CD4-positive, alpha-beta T cell treated with Interleukin-17A for 4 hours (primary cell): ENCODE data around the gene GAPVD1.

Source experiments
- DNase-seq: peaks from one replicate; pipeline ENCODE4 v3.0.0-alpha.2; 2020; ENCODE audit warnings: mixed read lengths

The GAPVD1 gene

DNA sequence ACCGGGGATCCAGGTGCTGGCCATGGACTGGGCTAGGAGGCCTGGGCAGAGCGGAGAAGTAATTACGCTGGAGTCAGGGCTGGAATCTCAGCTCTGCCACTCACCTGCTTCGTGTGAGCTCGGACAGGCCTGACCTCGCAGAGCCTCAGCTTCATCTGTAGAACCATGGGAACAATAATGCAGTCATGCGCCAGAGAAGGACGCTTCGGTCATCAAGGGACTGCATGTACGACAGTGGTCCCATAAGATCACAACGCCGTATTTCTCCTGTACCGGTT is 145.1 kb downstream of the GAPVD1 start:
- no peak for DNase-seq

DNA sequence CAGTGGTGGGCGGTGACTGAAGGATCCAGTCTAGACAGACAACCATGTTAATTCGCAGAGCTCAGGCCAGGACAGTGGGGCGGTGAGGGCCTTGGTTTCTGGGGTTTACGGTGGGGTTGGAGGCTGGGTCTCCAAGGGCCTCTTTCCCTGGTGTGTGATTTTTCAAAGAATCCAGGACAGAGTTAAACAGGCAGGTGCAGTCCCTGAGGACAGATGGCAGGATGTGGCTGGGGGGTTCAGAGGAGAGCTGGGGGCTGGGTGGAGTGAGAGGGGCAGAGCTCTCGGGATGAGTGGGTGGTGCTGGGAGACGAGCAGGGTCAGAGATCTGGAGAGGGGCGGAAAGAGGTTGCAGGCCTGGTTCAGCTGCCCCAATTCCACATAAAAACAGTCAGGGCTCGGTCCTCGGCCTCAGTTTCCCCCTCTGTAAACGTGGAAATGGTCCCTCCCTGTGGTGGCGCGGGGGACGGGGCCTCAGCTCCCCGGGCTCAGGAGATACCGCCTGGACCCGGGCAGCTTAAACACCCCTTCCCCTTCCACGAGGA is 145.9 kb downstream of the GAPVD1 start:
- no peak for DNase-seq

DNA sequence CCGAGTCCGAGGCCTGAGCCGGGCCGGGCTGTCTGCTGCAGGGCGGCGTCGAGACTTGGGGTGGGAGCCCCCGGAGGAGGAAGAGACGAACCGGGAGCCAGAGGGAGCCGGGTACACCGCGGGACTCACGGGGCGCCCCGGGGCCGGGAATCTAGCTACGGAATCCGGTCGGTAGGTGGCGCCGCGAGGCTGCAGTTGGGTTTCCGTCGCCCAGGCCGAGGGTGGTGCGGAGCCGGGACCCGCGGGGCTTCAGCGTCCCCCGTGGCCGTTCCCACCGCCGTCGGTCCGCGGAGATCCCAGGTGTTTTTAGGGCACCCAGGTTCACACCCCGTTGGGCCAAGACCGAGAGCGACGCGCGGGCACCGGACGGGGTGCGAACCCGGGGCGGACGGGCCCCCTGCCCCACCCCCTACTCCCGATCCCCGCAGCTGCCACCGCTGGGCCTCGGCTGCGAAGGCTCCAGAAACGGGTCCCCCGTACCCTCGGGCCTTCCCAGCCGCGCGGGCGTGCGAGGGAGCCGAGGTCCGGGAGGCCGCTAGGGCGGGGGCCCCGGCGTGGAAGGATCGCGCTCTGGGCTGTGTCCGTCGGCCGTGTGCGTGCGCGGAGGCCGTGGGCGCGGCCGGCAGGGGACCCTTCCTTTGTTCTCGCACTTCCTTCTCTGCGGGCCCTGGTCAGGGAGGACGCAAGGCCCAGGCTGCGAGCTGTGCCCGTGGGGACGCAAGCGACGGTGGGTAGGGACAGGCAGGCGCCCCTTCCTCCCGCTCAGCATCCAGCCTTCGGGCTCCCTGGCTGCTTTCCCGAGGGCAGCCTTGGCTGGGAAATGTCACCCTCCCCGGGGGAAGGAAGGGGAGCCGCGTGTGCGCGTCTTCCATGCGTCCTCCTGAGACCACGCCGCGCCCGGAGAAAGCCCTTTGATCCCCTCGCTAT is 146.6 kb downstream of the GAPVD1 start:
- peak; percentile 84 for DNase-seq

GRCh38 chr9:125409217-125409636 is 147.6 kb downstream of the GAPVD1 start:
- no peak for DNase-seq

DNA sequence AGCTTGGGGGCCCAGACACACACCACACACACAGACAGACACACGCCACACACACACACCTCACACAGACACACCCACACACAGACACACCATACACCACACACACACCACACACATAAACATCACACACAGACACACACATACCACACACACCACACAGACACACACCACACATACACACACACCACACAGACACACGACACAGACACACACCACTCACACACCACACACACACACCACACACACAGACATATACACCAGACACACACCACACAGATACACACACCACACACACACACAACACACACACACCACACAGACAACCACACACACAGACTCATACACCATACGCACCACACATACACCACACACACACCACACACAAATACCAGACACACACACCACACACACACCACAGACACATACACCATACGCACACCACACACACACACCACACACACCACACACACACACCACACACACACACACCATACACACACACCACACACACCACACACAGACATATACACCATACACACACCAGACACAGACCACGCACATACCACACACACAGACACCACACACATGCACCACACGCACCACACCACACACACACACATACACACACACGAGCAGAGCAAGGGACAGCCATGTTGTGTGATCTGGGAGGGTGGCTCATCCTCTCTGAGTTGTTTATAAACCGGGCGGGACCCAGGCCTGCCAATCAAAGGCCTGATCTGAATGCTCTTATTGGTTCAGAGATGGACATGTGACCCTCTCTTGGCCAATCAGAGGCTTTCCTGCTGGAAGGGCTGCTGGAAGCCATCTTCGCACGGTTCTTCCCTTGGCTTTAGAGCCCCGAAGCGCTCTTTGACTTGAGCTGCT is 148.3 kb downstream of the GAPVD1 start:
- DNase-seq = no peak

GRCh38 chr9:125410522-125410894 is 148.9 kb downstream of the GAPVD1 start:
- no peak for DNase-seq

DNA sequence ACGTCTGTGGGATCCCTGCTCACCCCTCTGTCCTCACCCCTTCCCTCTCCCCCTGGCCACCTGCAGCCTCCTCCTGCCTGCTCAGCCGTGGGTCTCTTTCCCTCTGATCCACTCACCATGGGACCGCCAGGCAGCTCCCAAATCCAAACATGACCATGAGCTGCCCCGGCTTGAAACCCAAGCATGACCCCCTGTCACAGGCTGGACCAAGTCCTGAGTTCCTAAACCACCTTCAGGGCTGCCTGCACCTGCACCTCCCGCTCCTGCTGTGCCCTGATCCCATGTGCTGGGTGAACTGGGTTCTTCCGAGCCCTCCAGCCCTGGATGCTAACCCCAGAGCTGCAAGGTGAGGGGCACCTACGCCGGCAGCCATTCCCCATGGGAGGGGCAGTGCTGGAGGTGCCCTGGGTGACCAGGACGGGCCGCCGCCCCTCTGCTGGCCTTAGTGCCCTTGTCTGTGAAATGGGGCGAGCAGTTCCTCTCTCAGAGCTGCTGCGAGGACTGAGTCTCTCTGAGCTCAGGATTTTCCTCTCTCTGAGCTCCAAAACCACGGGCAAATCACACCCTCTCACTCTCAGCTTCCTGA is 149.6 kb downstream of the GAPVD1 start:
- DNase-seq = no peak

DNA sequence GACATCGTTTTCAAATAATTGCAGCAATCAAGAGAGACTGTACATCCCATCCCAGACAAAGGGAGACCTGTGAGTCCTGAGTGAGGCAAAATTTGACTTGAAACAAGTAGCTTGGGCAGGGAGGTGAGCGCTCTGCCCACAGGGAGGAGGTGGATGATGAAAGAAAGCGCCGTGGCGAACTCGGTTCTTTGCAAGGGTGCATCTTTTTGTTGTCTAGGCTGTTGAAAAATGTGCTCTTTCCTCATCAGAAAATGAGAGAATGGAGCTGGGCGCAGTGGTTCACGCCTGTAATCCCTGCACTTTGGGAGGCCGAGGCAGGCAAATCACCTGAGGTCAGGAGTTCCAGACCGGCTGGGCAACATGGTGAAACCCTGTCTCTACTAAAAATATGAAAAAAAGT is 150.5 kb downstream of the GAPVD1 start:
- no peak for DNase-seq

DNA sequence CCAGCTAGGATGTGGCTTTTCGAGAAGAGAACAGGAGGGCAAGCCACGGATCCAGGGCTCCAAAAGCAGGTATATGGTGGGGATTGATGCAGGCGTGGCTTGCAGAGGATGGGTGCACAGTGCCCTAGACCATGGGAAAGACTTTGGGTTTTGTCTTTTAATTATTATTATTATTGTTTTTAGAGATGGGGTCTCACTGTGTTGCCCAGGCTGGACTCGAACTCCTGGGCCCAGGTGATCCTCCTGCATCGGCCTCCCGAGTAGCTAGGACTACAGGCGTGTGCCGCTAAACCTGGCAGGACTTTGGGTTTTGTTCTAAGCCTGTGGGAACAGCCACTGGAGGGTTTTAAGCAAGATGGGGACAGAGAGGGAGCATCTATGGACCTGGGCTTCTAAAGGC is 152.0 kb downstream of the GAPVD1 start:
- no peak for DNase-seq

- DNase-seq = no peak
Measured at GRCh38 chr9:125415583-125416460, 154.2 kb downstream of the GAPVD1 start.

GRCh38 chr9:125416517-125416916 is 154.9 kb downstream of the GAPVD1 start:
- no peak for DNase-seq
